Stimulated activated naive CD8-positive, alpha-beta T cell treated with anti-CD3 and anti-CD28 coated beads, Interleukin-15, amount 100 ng/mL, for 72 hours (primary cell): Measurements from ENCODE around the gene GNB1.

ENCODE experiments used
- ATAC-seq: fragments of 150-1000 bp; cut with Tn5 transposase; 2 replicates; pipeline ENCODE4 v1.10.0; 2021; ENCODE audit warnings: mild to moderate bottlenecking, moderate library complexity
- DNase-seq, 2 donors: peaks; one replicate each; pipeline ENCODE4 v3.0.0; 2021 to 2022
- H3K27ac Mint-ChIP-seq, 2 donors: one replicate each; pipeline ENCODE4 v1.8.0; 2022; ENCODE audit warnings: mild to moderate bottlenecking in 2 of 2, mixed read lengths in 2 of 2, moderate library complexity in 2 of 2
- H3K27me3 Mint-ChIP-seq: one replicate; pipeline ENCODE4 v1.8.0; 2022; ENCODE audit warnings: mixed read lengths
- H3K4me1 Mint-ChIP-seq: one replicate; pipeline ENCODE4 v1.8.0; 2022; ENCODE audit warnings: mild to moderate bottlenecking, mixed read lengths
- H3K4me3 Mint-ChIP-seq, 2 donors: one replicate each; pipeline ENCODE4 v1.8.0; 2022; ENCODE audit warnings: mild to moderate bottlenecking in 2 of 2, mixed read lengths in 2 of 2, moderate library complexity in 1 of 2
- H3K9me3 Mint-ChIP-seq, 2 donors: one replicate each; pipeline ENCODE4 v1.8.0; 2022; ENCODE audit warnings: mixed read lengths in 2 of 2

Gene GNB1

DNA sequence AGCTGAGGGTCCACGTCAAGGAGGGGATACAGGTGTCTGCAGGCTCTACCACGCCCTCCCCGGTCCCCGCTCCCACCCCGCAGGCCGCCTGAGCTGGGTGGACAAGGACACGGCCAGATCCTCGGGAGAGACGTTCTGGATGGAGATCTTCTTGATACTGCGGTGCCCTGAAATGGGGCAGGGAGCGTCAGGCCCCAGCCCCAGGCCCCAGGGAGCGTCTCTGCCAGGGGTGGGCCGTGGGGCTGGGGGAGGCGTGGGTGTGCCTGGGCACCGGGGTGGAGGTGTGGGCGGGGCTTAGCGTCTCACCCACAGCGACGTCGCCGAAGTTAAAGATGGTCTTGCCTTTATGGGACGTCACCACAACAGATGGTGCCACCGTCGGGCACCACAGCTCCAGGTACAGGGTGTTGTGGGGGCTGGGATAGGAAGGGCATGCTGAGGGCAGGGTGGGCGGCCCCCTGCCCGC lies 35.5 kb upstream of the GNB1 start:
- Mint-ChIP-seq H3K27ac (no peak overlapping the region), H3K9me3 (no peaks in the 10 kb centered on the region), H3K4me1 (no peaks in the 10 kb centered on the region), H3K4me3 (no peak overlapping the region), H3K27me3 (no peaks in the 10 kb centered on the region)
- DNase-seq (no peak), ATAC-seq (no peak)

DNA sequence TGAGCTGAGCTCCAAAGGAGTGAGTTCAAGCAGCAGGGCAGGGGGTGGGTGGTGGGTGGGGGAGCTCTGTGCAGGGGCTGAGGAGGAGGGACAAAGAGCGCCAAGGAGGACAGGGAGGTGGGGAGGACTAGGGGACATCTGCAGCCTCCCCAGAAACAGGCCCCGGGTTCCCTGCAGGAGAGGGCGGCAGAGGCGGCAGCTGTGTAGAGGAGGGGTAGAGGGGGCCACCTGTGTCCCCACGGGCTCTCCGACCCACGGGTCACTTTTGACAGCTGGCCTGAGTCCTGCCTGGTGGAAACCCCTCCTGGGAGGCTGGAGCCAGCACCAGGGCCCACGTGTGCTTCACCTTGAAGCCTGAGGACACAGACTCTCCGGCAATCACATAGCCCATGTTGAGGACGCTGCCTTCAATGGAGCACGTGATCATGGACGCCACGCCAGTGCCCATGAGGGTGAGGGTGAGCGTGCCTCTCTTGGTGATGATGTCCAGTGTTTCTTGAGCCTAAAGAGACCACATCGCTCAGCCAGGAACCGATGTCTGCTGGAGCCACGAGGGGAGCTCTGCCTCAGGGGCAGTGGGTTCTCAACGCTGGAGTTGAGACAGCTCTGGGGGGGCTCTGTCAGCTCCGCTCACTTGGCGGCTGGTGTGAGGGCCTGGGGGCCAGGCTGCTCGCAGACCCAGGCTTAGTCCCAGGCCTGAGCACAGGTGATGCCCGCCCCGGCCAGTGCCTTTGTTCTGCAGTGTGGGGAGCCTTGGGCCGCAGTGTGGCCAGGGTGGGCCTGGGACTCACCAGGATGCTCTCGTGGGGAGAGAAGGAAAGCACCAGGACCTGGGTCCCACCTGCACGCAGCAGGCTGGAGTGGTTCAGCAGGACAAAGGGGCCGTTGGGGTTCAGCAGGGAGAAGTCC lies 34.8 kb upstream of the GNB1 start:
- no peak overlapping the region for H3K4me3 Mint-ChIP-seq
- H3K4me1 Mint-ChIP-seq: no peaks in the 10 kb centered on the region
- ATAC-seq (no peak), DNase-seq (no peak)
- no peaks in the 10 kb centered on the region for H3K9me3 Mint-ChIP-seq
- no peak overlapping the region for H3K27ac Mint-ChIP-seq
- H3K27me3 Mint-ChIP-seq: no peaks in the 10 kb centered on the region

DNA sequence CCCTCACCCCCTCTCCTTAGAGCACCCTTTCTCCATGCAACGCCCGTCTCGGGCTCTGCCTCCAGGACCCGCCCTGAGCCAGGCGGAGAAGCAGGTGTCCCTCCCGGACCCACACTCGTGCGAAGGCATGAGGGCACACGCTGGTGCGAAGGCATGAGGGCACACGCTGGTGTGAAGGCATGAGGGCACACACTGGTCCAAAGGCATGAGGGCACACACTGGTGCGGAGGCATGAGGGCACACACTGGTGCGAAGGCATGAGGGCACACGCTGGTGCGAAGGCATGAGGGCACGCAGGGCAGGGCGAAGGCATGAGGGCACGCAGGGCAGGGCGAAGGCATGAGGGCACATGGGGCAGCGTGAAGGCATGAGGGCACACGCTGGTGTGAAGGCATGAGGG lies 34.0 kb upstream of the GNB1 start:
- H3K4me3 Mint-ChIP-seq: no peak overlapping the region
- no peak for ATAC-seq

DNA sequence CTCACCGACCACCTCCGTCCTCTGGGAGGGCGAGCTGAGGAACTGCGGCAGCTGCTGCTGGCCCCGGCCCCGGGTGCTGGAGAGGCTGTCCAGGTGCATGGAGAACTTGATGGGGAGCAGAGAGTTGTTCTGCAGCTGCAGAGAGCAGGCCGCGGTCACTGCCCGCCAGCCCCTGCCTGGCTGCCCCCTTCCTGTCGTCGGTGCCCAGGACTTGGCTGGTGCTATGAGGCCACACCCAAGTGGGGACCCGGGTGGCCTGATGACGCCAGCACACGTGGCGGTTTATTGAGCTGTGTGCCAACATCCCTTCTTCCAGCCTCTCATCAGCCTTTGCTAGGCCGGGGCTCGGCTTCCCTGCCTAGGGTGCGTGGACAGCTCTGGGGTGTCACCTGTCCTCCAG lies 33.5 kb upstream of the GNB1 start:
- no peak overlapping the region for H3K4me3 Mint-ChIP-seq
- no peaks in the 10 kb centered on the region for H3K27me3 Mint-ChIP-seq
- peaks cover 5% of the 10 kb centered on the region for H3K4me1 Mint-ChIP-seq
- H3K27ac Mint-ChIP-seq: no peak overlapping the region
- no peak for ATAC-seq
- H3K9me3 Mint-ChIP-seq: no peaks in the 10 kb centered on the region
- no peak for DNase-seq

More for the DNA sequence above, 34.0 kb upstream of the GNB1 start:
- Mint-ChIP-seq H3K9me3 (no peaks in the 10 kb centered on the region), H3K27ac (peak overlapping the region; percentile 29 to 46), H3K27me3 (no peaks in the 10 kb centered on the region), H3K4me1 (no peaks in the 10 kb centered on the region)
- no peak for DNase-seq

DNA sequence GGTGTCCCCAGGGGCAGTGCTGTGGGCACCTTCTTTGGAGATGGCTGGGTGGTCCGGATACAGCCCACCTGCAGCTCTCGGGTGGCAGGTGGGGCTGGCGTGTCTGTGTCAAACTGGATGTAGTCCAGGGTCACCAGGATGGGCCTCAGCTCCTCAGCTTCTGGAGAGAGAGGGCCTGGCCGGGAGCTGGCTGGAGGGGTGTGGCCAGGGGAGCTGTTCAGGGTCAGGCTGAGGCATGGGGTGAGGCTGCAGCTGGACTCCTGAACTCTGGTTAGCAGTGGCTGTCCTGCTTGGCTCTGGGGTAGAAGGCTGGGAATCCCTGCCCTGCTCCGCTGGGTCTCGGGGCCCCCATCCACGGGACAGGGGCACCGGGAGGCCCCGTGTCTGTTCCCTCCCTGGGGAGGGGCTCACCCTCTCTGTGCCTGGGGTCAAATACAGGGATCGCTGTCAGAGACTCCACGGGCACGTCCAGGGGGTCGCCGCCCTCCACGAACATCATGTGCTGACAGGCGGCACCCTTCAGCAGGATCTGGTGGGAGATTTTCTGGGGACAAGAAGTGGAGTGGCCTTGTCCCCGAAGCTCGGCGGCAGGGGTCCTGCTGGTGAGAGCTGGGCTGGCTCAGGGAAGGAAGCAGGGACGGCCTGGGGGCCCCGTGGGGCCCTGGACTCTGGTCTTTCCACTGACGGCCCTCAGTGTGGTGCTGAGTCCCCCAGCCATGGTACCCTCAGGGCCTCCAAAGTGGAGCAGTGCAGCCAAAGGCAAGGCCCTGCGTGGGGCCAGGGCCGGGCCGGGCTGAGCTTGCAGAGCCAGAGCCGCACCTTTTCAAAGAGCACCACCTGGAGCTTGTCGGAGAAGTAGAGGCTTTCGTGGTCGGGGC lies 32.3 kb upstream of the GNB1 start:
- Mint-ChIP-seq H3K4me3 (no peak overlapping the region), H3K4me1 (peaks cover 8% of the 10 kb centered on the region), H3K27ac (no peak overlapping the region), H3K9me3 (no peaks in the 10 kb centered on the region), H3K27me3 (no peaks in the 10 kb centered on the region)
- DNase-seq: no peak
- ATAC-seq: no peak

DNA sequence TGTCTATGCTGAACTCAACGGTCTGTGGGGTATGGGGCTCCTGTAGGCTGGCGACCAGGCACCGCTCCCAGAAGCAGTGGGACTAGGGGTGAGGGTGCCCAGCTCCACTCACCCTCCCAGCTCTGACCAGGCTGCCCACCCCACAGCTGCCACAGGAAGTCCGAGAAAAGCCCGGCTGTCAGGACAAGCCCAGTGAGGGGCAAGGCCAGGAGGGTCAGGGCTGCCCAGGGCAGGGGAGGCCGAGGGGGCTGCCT lies 31.7 kb upstream of the GNB1 start:
- DNase-seq (no peak), ATAC-seq (no peak)
- Mint-ChIP-seq H3K4me3 (no peak overlapping the region), H3K9me3 (no peaks in the 10 kb centered on the region), H3K27me3 (no peaks in the 10 kb centered on the region), H3K4me1 (peaks cover 13% of the 10 kb centered on the region), H3K27ac (no peak overlapping the region)

DNA sequence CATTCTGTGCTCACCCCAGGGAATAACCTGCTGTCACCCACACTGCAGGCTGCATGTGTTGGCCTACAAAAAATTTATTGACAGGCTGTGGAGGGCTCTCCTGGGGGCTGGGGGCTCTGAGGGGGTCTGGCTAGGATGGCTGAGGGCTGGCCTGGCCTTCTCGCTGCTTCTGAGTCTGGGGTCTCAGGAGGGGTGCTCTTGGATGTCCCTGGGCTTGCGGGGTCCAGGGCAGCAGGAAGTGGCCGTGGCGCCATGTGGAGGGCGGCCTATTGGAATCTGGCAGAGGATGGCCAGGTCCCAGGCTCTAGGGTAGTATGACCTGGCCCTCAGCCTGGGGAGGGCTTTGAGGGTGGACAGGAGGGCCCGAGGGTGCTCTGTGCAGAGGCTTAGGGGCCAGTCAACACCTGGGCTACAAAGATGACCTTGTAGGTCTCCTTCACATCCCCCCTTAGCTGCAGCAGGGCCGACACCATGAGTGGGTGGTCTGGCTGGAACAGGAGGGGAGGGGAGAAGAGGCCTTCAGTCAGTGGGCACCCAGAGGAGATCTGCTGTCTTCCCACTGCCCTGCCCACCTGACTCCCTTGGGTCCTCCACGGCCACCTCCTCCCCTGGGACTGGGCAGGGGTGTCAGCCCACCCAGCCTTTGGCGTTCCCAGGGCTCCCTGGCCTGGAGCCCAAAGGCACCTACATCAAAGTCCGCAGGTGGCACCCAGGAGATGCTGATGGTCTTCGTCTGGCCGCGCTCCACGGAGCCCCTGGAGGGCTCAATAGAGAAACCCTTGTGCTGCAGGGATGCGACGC lies 31.2 kb upstream of the GNB1 start:
- no peak overlapping the region for H3K4me3 Mint-ChIP-seq
- H3K27ac Mint-ChIP-seq: no peak overlapping the region
- H3K9me3 Mint-ChIP-seq: no peaks in the 10 kb centered on the region
- DNase-seq: no peak
- peaks cover 18% of the 10 kb centered on the region for H3K4me1 Mint-ChIP-seq
- H3K27me3 Mint-ChIP-seq: no peaks in the 10 kb centered on the region
- no peak for ATAC-seq

DNA sequence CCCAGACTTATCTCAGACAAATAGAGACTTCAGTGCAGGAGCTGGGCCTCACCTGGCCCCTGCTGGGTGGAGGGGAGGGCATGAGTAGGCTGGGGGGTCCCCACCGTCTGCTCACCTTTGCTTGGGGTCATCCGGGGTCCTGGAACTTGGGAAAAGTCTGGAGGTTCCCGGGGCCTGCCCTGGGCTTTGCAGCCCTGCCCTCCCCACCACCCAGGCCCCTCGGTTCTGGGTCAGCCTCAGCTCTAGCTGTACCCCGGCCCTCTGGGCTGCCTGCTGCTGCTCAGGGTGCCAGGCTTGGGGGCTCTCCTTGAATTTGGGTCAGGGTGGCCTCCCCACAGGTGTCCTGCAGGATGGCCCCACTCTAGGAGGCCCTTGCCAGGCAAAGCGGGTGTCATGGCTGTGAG lies 30.6 kb upstream of the GNB1 start:
- DNase-seq: no peak
- Mint-ChIP-seq H3K4me3 (no peak overlapping the region), H3K9me3 (no peaks in the 10 kb centered on the region), H3K4me1 (peaks cover 18% of the 10 kb centered on the region), H3K27ac (no peak overlapping the region), H3K27me3 (no peaks in the 10 kb centered on the region)
- ATAC-seq: no peak

DNA sequence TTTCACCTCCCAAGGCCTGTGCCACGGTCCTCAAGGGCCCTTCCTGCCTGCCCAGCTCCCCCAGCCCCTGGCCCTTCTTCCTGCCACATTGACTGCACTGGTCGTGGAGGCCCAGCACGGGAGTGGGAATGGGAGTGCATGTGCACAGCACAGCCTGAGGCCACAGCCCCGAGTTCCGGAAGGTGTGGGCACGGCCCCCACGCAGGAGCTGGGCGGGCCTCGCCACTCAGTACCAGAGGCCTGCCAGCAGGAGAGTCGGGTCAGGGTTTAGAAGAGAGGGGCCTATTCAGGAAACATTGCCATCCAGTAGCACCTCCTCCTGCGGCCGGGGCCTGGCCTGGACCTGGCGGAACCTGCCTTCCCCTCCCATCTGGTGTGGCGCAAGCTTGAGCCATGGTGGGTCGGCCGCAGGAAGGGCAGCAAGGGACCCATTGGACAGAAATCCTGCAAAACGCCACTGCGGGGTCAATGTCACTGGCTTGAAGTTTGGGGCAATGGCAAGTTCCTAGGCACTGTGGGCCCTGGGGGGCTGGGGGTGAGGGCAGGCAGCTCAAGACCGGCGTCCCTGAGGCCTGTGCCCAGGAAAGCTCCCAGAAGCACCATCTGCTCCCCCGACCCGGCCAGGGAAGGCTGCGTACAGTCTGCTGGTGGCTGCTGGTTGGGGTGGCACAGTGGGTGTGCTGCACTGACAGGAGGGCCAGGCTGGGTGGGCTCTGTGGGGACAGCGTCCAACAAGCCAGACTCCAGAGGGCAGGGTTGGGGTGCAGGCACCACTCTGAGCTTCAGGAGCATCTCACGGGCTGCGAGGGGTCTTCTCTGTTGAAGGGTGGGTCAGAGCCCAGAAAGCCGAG lies 29.9 kb upstream of the GNB1 start:
- no peaks in the 10 kb centered on the region for H3K9me3 Mint-ChIP-seq
- H3K27me3 Mint-ChIP-seq: no peaks in the 10 kb centered on the region
- DNase-seq (no peak), ATAC-seq (no peak)
- H3K4me1 Mint-ChIP-seq: peaks cover 18% of the 10 kb centered on the region
- no peak overlapping the region for H3K27ac Mint-ChIP-seq
- H3K4me3 Mint-ChIP-seq: peak overlapping the region; percentile 8 to 12

DNA sequence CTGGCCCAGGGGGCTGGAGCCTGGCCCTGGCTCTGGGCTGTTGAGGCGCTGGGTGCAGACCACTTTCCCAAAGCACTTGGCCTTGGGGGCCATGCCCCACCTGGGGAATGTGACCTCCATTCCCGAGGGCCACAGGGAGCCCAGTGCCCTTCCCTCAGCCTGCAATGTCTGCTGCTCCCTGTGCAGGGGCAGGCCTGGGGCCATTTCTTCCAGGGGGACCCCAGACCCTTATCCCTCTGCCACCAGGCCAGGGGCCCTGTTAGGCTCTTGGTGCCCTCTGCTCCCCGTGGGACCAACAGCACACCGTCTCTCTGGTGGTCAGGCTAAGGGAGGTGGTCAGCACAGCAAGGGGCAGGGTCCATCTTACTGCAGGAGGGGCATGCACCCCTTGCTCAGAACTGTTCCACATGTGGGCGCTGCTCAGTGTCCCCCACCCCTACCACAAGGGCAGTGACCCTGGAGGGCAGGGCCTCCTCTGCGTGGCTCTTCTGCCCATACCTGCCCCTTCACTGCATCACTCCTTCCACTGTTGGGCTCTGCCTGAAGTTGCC lies 29.2 kb upstream of the GNB1 start:
- Mint-ChIP-seq H3K27ac (peak overlapping the region in 1 of 2 donors; percentile 33), H3K4me3 (peak overlapping the region; percentile 12 to 66), H3K9me3 (no peaks in the 10 kb centered on the region), H3K27me3 (no peaks in the 10 kb centered on the region), H3K4me1 (peaks cover 18% of the 10 kb centered on the region)
- DNase-seq (no peak), ATAC-seq (no peak)

DNA sequence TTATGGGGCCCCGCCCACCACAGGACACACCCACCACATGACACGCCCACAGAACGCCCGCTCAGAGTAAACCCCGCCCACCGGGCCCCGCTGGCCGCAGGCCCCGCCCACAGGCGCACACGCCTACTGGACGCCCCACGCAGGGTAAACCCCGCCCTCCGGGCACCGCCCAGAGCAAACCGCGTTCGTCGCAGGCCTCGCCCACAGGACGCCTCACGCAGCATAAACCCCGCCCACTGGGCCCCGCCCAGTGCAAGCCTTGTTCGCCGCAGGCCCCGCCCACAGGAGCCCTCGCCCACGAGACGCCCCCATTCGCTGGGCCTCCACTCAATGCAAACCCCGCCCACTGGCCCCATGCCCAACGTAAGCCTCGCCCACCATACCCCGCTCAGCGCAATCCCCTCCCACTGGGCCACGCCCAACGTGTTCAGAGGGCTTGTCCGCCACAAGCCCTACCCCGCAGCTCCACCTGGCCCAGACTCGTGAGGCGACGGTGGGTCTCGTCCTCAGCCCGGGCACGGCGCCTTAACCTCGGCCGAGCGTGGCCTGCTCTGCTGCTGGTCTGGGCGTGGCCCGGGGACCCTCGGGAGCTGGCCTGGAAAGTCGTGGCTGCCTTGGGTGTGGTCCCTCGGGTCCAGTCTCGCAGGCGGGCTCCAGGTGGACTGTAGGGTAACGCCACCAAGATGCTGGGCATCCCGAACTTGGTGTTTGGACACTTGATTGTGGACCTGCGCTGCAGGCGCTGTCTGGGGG lies 28.6 kb upstream of the GNB1 start:
- peak; percentile 100 for DNase-seq
- Mint-ChIP-seq H3K4me1 (peaks cover 18% of the 10 kb centered on the region), H3K9me3 (no peaks in the 10 kb centered on the region)

DNA sequence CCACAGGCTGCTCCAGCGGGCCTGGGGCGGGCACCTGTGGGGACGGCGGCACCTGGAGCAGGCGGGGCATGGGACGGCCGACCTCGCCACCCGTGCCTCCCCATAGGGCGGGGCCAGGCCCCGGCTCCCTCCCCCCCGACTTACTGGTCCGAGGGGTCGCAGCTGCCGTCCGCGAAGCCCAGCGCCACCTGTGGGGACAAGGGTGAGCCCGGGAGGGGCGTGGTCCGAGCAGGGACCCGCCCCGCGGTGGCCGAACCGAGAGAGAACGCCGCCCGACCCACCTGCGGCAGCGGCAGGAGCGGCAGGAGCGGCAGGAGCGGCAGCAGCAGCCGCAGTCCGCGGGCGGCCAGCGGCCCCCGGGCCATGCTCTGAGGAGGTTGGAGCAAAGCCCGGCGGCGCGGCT lies 28.0 kb upstream of the GNB1 start, which contains the start of gene TMEM52:
TSS of gene TMEM52 (minus strand) at position 379 of the 403 bp plus-strand sequence. CDS start at position 365, 14 bp downstream.
- peaks cover 18% of the 10 kb centered on the region for H3K4me1 Mint-ChIP-seq
- H3K9me3 Mint-ChIP-seq: no peaks in the 10 kb centered on the region
- DNase-seq: no peak
- peak; percentile 6 for ATAC-seq
- H3K4me3 Mint-ChIP-seq: peak within 1 kb of the TSS; percentile 66
- peak within 1 kb of the TSS in 1 of 2 donors; percentile 69 for H3K27ac Mint-ChIP-seq
- no peaks in the 10 kb centered on the region for H3K27me3 Mint-ChIP-seq

More for the DNA sequence above, 28.6 kb upstream of the GNB1 start:
- Mint-ChIP-seq H3K27ac (peak overlapping the region in 1 of 2 donors; percentile 69), H3K27me3 (no peaks in the 10 kb centered on the region), H3K4me3 (peak overlapping the region; percentile 66)
- peak; percentile 85 for ATAC-seq

DNA sequence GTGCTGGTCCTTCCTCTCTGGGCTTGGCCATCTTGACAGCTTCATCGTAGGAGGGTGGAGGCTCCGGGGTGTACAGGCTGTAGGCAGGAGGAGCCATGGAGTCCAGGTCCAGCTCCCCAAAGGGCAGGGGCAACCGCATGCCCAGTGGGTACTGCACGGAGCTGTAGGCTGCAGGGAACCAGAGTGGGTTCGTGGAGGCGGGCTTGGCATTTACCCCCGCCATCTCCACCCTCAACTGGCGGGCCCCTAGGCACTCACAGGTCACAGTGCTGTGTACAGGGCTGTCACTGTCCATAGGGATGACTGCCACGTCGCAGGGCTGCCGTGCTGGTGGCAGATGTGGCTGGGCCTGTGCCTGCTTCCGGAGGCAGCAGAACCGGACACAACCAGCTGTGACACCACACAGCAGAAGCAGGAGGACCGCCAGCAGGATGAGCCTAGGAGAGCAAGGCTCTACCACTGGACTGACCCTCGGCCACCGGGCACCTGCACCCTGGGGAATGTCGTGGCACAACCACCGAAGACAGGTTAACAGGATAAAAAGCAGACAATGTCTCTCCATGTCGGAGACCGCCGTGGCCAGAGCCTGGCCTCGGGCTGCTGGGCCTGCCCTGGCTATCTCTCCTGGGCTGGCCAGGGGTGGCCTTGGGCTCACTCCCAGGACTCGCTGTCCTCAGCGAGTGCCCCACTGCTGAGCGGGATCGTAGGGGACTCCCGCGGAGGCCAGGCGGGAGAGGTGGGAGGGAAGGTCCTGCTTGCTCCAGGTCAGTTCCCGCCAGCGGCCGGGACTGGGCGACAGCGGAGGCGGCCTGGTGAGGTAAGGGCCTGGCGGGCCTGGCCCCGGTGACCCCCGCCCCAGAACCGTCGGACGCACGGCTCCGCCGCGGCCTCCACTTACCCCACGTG lies 27.4 kb upstream of the GNB1 start:
- DNase-seq (no peak), ATAC-seq (no peak)
- Mint-ChIP-seq H3K9me3 (no peaks in the 10 kb centered on the region), H3K4me3 (peak overlapping the region; percentile 47 to 66), H3K27me3 (no peaks in the 10 kb centered on the region), H3K4me1 (peaks cover 18% of the 10 kb centered on the region), H3K27ac (no peak overlapping the region)
